Neural cell (in vitro differentiated cells): ENCODE data around the gene MARCHF11. TPM values are rescaled to one million over a fixed set of nuclear protein-coding genes. Genes with fewer than 3 reads are reported as not detected.

Experiments
- H2AFZ ChIP-seq: fragments of 200-600, 300-800 bp; sonication (generic), shearing (Covaris generic); 2 replicates; pipeline ENCODE4 v1.6.0; 2014; ENCODE audit warnings: low read depth, mild to moderate bottlenecking, antibody characterized with exemption, low read length, moderate library complexity
- H3F3A ChIP-seq: fragments of 200-600 bp; shearing (Covaris generic); 2 replicates; pipeline ENCODE4 v1.6.1; 2016; ENCODE audit warnings: mild to moderate bottlenecking, moderate library complexity, mixed read lengths, antibody characterized with exemption, low read length; ENCODE audit not compliant: insufficient read depth, poor library complexity, severe bottlenecking
- H3K27ac ChIP-seq: fragments of 200-600, 300-800 bp; sonication (generic), shearing (Covaris generic); 2 replicates; pipeline ENCODE4 v1.5.1; 2014; ENCODE audit warnings: mild to moderate bottlenecking, low read length, moderate library complexity
- H3K27me3 ChIP-seq: fragments of 300-800, 200-600 bp; sonication (generic), shearing (Covaris generic); 2 replicates; pipeline ENCODE4 v1.6.0; 2014; ENCODE audit warnings: mild to moderate bottlenecking, low read depth, low read length, moderate library complexity; ENCODE audit not compliant: insufficient read depth
- H3K36me3 ChIP-seq: fragments of 300-800, 200-600 bp; sonication (generic), shearing (Covaris generic); 2 replicates; pipeline ENCODE4 v1.5.1; 2014; ENCODE audit warnings: mild to moderate bottlenecking, antibody characterized with exemption, low read length, moderate library complexity; ENCODE audit not compliant: insufficient read depth
- H3K4me2 ChIP-seq: fragments of 300-800, 200-600 bp; sonication (generic), shearing (Covaris generic); 2 replicates; pipeline ENCODE4 v1.6.0; 2014; ENCODE audit warnings: mild to moderate bottlenecking, low read length
- H3K4me3 ChIP-seq: fragments of 300-800, 200-600 bp; sonication (generic), shearing (Covaris generic); 2 replicates; pipeline ENCODE4 v1.5.1; 2014; ENCODE audit warnings: mild to moderate bottlenecking, low read length, moderate library complexity
- H3K79me2 ChIP-seq: fragments of 200-600 bp; shearing (Covaris generic); replicated peaks from 2 replicates; pipeline ENCODE4 v1.6.0; 2014; ENCODE audit warnings: mild to moderate bottlenecking, low read length, moderate library complexity; ENCODE audit not compliant: insufficient read depth
- H3K9ac ChIP-seq: fragments of 300-800, 200-600 bp; sonication (generic), shearing (Covaris generic); 2 replicates; pipeline ENCODE4 v1.6.1; 2016; ENCODE audit warnings: mild to moderate bottlenecking, low read length, mixed read lengths
- H3K9me2 ChIP-seq: fragments of 200-600 bp; shearing (Covaris generic); 2 replicates; pipeline ENCODE4 v1.6.1; 2016; ENCODE audit warnings: mild to moderate bottlenecking, low read length, mixed read lengths; ENCODE audit not compliant: insufficient read depth
- H3K9me3 ChIP-seq: fragments of 200-600, 300-800 bp; sonication (generic), shearing (Covaris generic); 2 replicates; pipeline ENCODE4 v1.6.1; 2016; ENCODE audit warnings: mild to moderate bottlenecking, mixed run types, low read length, moderate library complexity, mixed read lengths
- H4K20me1 ChIP-seq: fragments of 200-600 bp; shearing (Covaris generic); 2 replicates; pipeline ENCODE4 v1.6.1; 2016; ENCODE audit warnings: mild to moderate bottlenecking, mixed run types; ENCODE audit not compliant: insufficient read depth
- EP300 ChIP-seq: fragments of 450-650 bp; conservative IDR thresholded peaks from 2 replicates; pipeline ENCODE4 v1.6.1; 2014; ENCODE audit warnings: antibody characterized with exemption, mild to moderate bottlenecking, moderate library complexity; ENCODE audit not compliant: poor library complexity, severe bottlenecking
- EZH2 ChIP-seq: fragments of 200-600, 300-800 bp; shearing (Covaris generic), sonication (generic); IDR thresholded peaks from 2 replicates; pipeline ENCODE4 v1.6.1; 2014; ENCODE audit warnings: antibody characterized with exemption, low read length, borderline replicate concordance, mild to moderate bottlenecking; ENCODE audit not compliant: insufficient read depth, poor library complexity, severe bottlenecking
- MXI1 ChIP-seq: fragments of 450-650 bp; conservative IDR thresholded peaks from 2 replicates; pipeline ENCODE4 v1.6.1; 2014; ENCODE audit warnings: antibody characterized with exemption, mild to moderate bottlenecking; ENCODE audit not compliant: poor library complexity, severe bottlenecking
- POLR2AphosphoS5 ChIP-seq: IDR thresholded peaks from 2 replicates; pipeline ENCODE4 v1.6.1; 2012
- RAD21 ChIP-seq: fragments of 450-650 bp; conservative IDR thresholded peaks from 2 replicates; pipeline ENCODE4 v1.6.1; 2014; ENCODE audit warnings: antibody characterized with exemption, mild to moderate bottlenecking, moderate library complexity
- SMC3 ChIP-seq: fragments of 450-650 bp; conservative IDR thresholded peaks from 2 replicates; pipeline ENCODE4 v1.6.1; 2014; ENCODE audit warnings: antibody characterized with exemption, mild to moderate bottlenecking, moderate library complexity; ENCODE audit not compliant: poor library complexity
- TAF1 ChIP-seq: IDR thresholded peaks from 2 replicates; pipeline ENCODE4 v1.6.1; 2012; ENCODE audit warnings: low read depth
- polyA plus RNA-seq: library from polyadenylated mRNA; depleted of rRNA; stranded (reverse); fragments of >200 nt; gene quantifications from 2 replicates; pipeline ENCODE4 v1.2.3, GENCODE V29; 2014
- TF ChIP-seq, protein P1 (sequence below): fragments of 450-650 bp; IDR thresholded peaks from 2 replicates; pipeline ENCODE4 v1.5.1; 2014; ENCODE audit warnings: antibody characterized with exemption, mild to moderate bottlenecking, moderate library complexity; ENCODE audit not compliant: poor library complexity, severe bottlenecking
- TF ChIP-seq, protein P2 (sequence below): IDR thresholded peaks from 2 replicates; pipeline ENCODE4 v1.6.1; 2012; ENCODE audit warnings: borderline replicate concordance

MARCHF11 gene
- polyA plus RNA-seq, 1 donor from 2014 or later, result 6.1 TPM

DNA sequence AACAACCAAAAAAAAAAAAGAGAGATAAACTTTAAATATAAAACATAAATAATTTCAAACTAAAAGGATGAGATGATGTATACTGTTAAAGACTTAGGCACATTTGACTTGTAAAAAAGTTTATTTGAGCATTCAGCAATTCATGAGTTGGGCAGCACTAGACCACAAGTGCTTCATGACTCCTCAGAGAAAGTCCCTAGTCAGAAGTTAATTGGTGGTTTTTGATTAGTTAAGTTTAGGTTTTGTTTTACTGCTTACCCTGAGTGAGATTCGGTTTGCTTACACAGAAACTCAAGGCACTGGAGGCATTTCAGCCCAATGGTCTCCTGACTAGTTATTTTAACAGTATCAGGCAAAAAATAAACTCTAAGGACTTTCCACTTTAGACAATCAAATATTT is 129.2 kb downstream of the MARCHF11 start:
- H3F3A ChIP-seq, result no peaks in the 10 kb centered on the region
- TF ChIP-seq POLR2AphosphoS5 (no peak), TAF1 (no peak), EZH2 (no peak), RAD21 (no peak), EP300 (no peak), SMC3 (no peak), MXI1 (no peak)
- TF ChIP-seq, protein P1, sequence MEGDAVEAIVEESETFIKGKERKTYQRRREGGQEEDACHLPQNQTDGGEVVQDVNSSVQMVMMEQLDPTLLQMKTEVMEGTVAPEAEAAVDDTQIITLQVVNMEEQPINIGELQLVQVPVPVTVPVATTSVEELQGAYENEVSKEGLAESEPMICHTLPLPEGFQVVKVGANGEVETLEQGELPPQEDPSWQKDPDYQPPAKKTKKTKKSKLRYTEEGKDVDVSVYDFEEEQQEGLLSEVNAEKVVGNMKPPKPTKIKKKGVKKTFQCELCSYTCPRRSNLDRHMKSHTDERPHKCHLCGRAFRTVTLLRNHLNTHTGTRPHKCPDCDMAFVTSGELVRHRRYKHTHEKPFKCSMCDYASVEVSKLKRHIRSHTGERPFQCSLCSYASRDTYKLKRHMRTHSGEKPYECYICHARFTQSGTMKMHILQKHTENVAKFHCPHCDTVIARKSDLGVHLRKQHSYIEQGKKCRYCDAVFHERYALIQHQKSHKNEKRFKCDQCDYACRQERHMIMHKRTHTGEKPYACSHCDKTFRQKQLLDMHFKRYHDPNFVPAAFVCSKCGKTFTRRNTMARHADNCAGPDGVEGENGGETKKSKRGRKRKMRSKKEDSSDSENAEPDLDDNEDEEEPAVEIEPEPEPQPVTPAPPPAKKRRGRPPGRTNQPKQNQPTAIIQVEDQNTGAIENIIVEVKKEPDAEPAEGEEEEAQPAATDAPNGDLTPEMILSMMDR, result no peak
- TF ChIP-seq, protein P2, sequence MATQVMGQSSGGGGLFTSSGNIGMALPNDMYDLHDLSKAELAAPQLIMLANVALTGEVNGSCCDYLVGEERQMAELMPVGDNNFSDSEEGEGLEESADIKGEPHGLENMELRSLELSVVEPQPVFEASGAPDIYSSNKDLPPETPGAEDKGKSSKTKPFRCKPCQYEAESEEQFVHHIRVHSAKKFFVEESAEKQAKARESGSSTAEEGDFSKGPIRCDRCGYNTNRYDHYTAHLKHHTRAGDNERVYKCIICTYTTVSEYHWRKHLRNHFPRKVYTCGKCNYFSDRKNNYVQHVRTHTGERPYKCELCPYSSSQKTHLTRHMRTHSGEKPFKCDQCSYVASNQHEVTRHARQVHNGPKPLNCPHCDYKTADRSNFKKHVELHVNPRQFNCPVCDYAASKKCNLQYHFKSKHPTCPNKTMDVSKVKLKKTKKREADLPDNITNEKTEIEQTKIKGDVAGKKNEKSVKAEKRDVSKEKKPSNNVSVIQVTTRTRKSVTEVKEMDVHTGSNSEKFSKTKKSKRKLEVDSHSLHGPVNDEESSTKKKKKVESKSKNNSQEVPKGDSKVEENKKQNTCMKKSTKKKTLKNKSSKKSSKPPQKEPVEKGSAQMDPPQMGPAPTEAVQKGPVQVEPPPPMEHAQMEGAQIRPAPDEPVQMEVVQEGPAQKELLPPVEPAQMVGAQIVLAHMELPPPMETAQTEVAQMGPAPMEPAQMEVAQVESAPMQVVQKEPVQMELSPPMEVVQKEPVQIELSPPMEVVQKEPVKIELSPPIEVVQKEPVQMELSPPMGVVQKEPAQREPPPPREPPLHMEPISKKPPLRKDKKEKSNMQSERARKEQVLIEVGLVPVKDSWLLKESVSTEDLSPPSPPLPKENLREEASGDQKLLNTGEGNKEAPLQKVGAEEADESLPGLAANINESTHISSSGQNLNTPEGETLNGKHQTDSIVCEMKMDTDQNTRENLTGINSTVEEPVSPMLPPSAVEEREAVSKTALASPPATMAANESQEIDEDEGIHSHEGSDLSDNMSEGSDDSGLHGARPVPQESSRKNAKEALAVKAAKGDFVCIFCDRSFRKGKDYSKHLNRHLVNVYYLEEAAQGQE, result no peak
- no peaks in the 10 kb centered on the region for H3K79me2 ChIP-seq
- no peaks in the 10 kb centered on the region for H3K9me3 ChIP-seq
- H3K4me2 ChIP-seq, result no peak overlapping the region
- H3K4me3 ChIP-seq, result no peak overlapping the region
- no peaks in the 10 kb centered on the region for H3K27me3 ChIP-seq
- H2AFZ ChIP-seq, result no peak overlapping the region
- H3K27ac ChIP-seq, result no peak overlapping the region
- no peaks in the 10 kb centered on the region for H3K9me2 ChIP-seq
- no peaks in the 10 kb centered on the region for H3K36me3 ChIP-seq
- no peaks in the 10 kb centered on the region for H4K20me1 ChIP-seq
- no peak overlapping the region for H3K9ac ChIP-seq

DNA sequence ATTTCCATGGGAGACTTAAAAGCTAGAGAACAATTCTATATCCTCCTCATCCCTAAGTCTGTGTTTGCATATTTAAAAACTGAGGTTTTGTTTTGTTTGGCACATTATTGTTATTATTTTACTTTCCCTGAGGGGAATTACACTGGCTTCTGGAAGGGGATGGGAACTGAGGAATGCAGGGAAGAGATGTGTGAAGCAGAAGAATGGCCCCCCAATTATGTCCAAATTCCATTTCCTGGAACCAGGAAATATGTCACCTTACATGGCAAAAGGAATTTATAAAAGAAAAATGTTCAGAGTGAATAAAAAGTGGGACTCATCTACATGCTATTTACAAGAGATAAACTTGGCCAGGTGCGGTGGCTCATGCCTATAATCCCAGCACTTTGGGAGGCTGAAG is 129.8 kb downstream of the MARCHF11 start:
- H3K9me3 ChIP-seq, result no peaks in the 10 kb centered on the region
- H3K4me2 ChIP-seq, result no peak overlapping the region
- H4K20me1 ChIP-seq, result no peaks in the 10 kb centered on the region
- H3K79me2 ChIP-seq, result no peaks in the 10 kb centered on the region
- no peaks in the 10 kb centered on the region for H3K9me2 ChIP-seq
- no peak for TF ChIP-seq EP300
- H3K27ac ChIP-seq, result no peak overlapping the region
- no peak overlapping the region for H2AFZ ChIP-seq
- no peaks in the 10 kb centered on the region for H3K36me3 ChIP-seq
- H3F3A ChIP-seq, result no peaks in the 10 kb centered on the region
- H3K27me3 ChIP-seq, result no peaks in the 10 kb centered on the region
- no peak overlapping the region for H3K4me3 ChIP-seq
- no peak overlapping the region for H3K9ac ChIP-seq

DNA sequence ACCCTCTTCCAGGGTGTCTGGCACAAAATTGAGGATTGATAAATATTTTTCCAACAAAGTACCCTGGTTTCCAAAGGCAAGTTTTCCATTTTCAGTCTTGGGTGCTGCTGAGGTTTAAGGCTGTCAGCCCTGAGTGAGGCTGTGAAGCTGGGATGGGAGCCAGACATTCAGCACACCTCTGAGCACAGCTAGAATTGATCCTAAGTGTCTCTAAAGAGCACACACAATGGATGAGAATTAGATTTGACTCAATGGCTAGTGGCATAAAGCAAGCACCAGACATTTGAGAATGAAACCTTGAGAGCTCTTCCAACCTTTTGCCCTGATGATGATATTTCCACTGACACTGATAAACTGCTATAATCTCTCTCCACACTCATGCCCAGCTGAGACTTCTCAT is 131.5 kb downstream of the MARCHF11 start:
- Histone ChIP-seq H3K4me2 (no peak overlapping the region), H3K27ac (no peak overlapping the region), H4K20me1 (no peaks in the 10 kb centered on the region)

More for the DNA sequence above, 131.5 kb downstream of the MARCHF11 start:
- TF ChIP-seq SMC3 (no peak), MXI1 (no peak), EZH2 (no peak), EP300 (no peak), RAD21 (no peak), TAF1 (no peak), POLR2AphosphoS5 (no peak)
- TF ChIP-seq, protein P2, result no peak
- TF ChIP-seq, protein P1, result no peak
- Histone ChIP-seq H3K9me3 (no peaks in the 10 kb centered on the region), H3F3A (no peaks in the 10 kb centered on the region), H3K36me3 (no peaks in the 10 kb centered on the region), H3K27me3 (no peaks in the 10 kb centered on the region), H3K4me3 (no peak overlapping the region), H3K79me2 (no peaks in the 10 kb centered on the region), H2AFZ (no peak overlapping the region), H3K9ac (no peak overlapping the region), H3K9me2 (no peaks in the 10 kb centered on the region)
